Immature natural killer cell (primary cell): Measurements from ENCODE around the gene REG1B. TPM values are rescaled to one million over a fixed set of nuclear protein-coding genes. Genes with fewer than 3 reads are reported as not detected.

Source experiments
- DNase-seq, 3 donors: peaks; one replicate each; pipeline ENCODE4 v3.0.0; 2022; ENCODE audit warnings: mixed read lengths in 1 of 3
- H3K27ac Mint-ChIP-seq, 6 donors: one replicate each; pipeline ENCODE4 v1.8.0; 2020; ENCODE audit warnings: mixed read lengths in 6 of 6, mild to moderate bottlenecking in 5 of 6, inconsistent platforms in 4 of 6, moderate library complexity in 3 of 6
- H3K27me3 Mint-ChIP-seq, 3 donors: one replicate each; pipeline ENCODE4 v1.8.0; 2020 to 2021; ENCODE audit warnings: low read depth in 3 of 3, mild to moderate bottlenecking in 3 of 3, mixed read lengths in 3 of 3, moderate library complexity in 3 of 3, inconsistent platforms in 1 of 3
- H3K36me3 Mint-ChIP-seq, 3 donors: one replicate each; pipeline ENCODE4 v1.8.0; 2020; ENCODE audit warnings: mixed read lengths in 3 of 3, inconsistent platforms in 2 of 3, mild to moderate bottlenecking in 2 of 3
- H3K4me1 Mint-ChIP-seq, 2 donors: one replicate each; pipeline ENCODE4 v1.8.0; 2020; ENCODE audit warnings: inconsistent platforms in 2 of 2, mild to moderate bottlenecking in 2 of 2, mixed read lengths in 2 of 2, moderate library complexity in 1 of 2
- H3K4me3 Mint-ChIP-seq, 5 donors: one replicate each; pipeline ENCODE4 v1.8.0; 2020; ENCODE audit warnings: mild to moderate bottlenecking in 5 of 5, mixed read lengths in 5 of 5, inconsistent platforms in 3 of 5, moderate library complexity in 3 of 5
- H3K9me3 Mint-ChIP-seq, 6 donors: one replicate each; pipeline ENCODE4 v1.8.0; 2020; ENCODE audit warnings: mild to moderate bottlenecking in 6 of 6, mixed read lengths in 6 of 6, inconsistent platforms in 4 of 6, moderate library complexity in 3 of 6
- polyA plus RNA-seq, 3 donors: library from polyadenylated mRNA; unstranded; fragments of 300-500 nt; fragmentation: Illumina TruSeq; gene quantifications; one replicate each; pipeline ENCODE4 v1.2.3, GENCODE V29; 2021

Gene REG1B
- polyA plus RNA-seq: not detected

GRCh38 chr2:79087785-79088364, at the start of gene REG1B:
TSS of gene REG1B (minus strand) at chr2:79087993. CDS start at chr2:79087612, 381 bp downstream.
- Mint-ChIP-seq H3K27ac (no peak within 1 kb of the TSS), H3K4me3 (no peak within 1 kb of the TSS), H3K9me3 (peaks cover 5 to 42% (median 11%) of the 10 kb centered on the region in 6 donors)

GRCh38 chr2:79131687-79132086, 43.9 kb upstream of the REG1B start:
- Mint-ChIP-seq H3K4me3 (no peak overlapping the region), H3K27me3 (no peaks in the 10 kb centered on the region), H3K9me3 (peaks cover 2 to 47% (median 14%) of the 10 kb centered on the region in 6 donors), H3K36me3 (no peaks in the 10 kb centered on the region), H3K4me1 (no peaks in the 10 kb centered on the region), H3K27ac (no peak overlapping the region)
- no peak for DNase-seq

More at GRCh38 chr2:79087785-79088364, at the start of gene REG1B:
- H3K4me1 Mint-ChIP-seq: no peaks in the 10 kb centered on the region
- H3K27me3 Mint-ChIP-seq: no peaks in the 10 kb centered on the region
- DNase-seq: no peak
- no peaks in the 10 kb centered on the region for H3K36me3 Mint-ChIP-seq

- H3K9me3 Mint-ChIP-seq: peaks cover 5 to 39% (median 8%) of the 10 kb centered on the region in 6 donors
- no peak for DNase-seq
- H3K4me1 Mint-ChIP-seq: no peaks in the 10 kb centered on the region
- no peak overlapping the region for H3K27ac Mint-ChIP-seq
- no peaks in the 10 kb centered on the region for H3K36me3 Mint-ChIP-seq
- H3K4me3 Mint-ChIP-seq: no peak overlapping the region
- H3K27me3 Mint-ChIP-seq: peaks cover 0 to 3% (median 0%) of the 10 kb centered on the region in 3 donors
Measured at GRCh38 chr2:79129804-79130203, 42.0 kb upstream of the REG1B start.

GRCh38 chr2:79129260-79129659, 41.5 kb upstream of the REG1B start:
- DNase-seq: no peak
- no peak overlapping the region for H3K27ac Mint-ChIP-seq
- peaks cover 5 to 42% (median 7%) of the 10 kb centered on the region in 6 donors for H3K9me3 Mint-ChIP-seq
- H3K4me1 Mint-ChIP-seq: no peaks in the 10 kb centered on the region
- no peak overlapping the region for H3K4me3 Mint-ChIP-seq
- H3K27me3 Mint-ChIP-seq: peaks cover 0 to 3% (median 0%) of the 10 kb centered on the region in 3 donors
- H3K36me3 Mint-ChIP-seq: no peaks in the 10 kb centered on the region

GRCh38 chr2:79128406-79128805, 40.6 kb upstream of the REG1B start:
- no peaks in the 10 kb centered on the region for H3K36me3 Mint-ChIP-seq
- DNase-seq: no peak
- H3K4me3 Mint-ChIP-seq: no peak overlapping the region
- H3K9me3 Mint-ChIP-seq: peaks cover 2 to 37% (median 7%) of the 10 kb centered on the region in 6 donors
- no peak overlapping the region for H3K27ac Mint-ChIP-seq
- H3K4me1 Mint-ChIP-seq: no peaks in the 10 kb centered on the region
- peaks cover 0 to 3% (median 0%) of the 10 kb centered on the region in 3 donors for H3K27me3 Mint-ChIP-seq

GRCh38 chr2:79125721-79125985, 37.9 kb upstream of the REG1B start:
- H3K27me3 Mint-ChIP-seq: peaks cover 0 to 3% (median 0%) of the 10 kb centered on the region in 3 donors
- no peak overlapping the region for H3K27ac Mint-ChIP-seq
- peaks cover 7 to 35% (median 14%) of the 10 kb centered on the region in 6 donors for H3K9me3 Mint-ChIP-seq
- H3K4me3 Mint-ChIP-seq: no peak overlapping the region
- DNase-seq: no peak
- no peaks in the 10 kb centered on the region for H3K4me1 Mint-ChIP-seq
- no peaks in the 10 kb centered on the region for H3K36me3 Mint-ChIP-seq

- Mint-ChIP-seq H3K27ac (no peak overlapping the region), H3K4me3 (no peak overlapping the region), H3K27me3 (peaks cover 0 to 3% (median 0%) of the 10 kb centered on the region in 3 donors), H3K36me3 (no peaks in the 10 kb centered on the region), H3K4me1 (no peaks in the 10 kb centered on the region), H3K9me3 (peaks cover 7 to 41% (median 14%) of the 10 kb centered on the region in 6 donors)
- DNase-seq: no peak
Measured at GRCh38 chr2:79124907-79125720, 37.3 kb upstream of the REG1B start.

GRCh38 chr2:79122676-79123075, 34.9 kb upstream of the REG1B start:
- H3K4me1 Mint-ChIP-seq: no peaks in the 10 kb centered on the region
- H3K27ac Mint-ChIP-seq: no peak overlapping the region
- DNase-seq: no peak
- H3K9me3 Mint-ChIP-seq: peaks cover 9 to 46% (median 14%) of the 10 kb centered on the region in 6 donors
- H3K27me3 Mint-ChIP-seq: peaks cover 0 to 3% (median 0%) of the 10 kb centered on the region in 3 donors
- no peak overlapping the region for H3K4me3 Mint-ChIP-seq
- no peaks in the 10 kb centered on the region for H3K36me3 Mint-ChIP-seq

GRCh38 chr2:79120194-79120713, 32.5 kb upstream of the REG1B start, which contains the start of gene REG1A:
TSS of gene REG1A (plus strand) at chr2:79120488. CDS start at chr2:79120862, 374 bp downstream.
- DNase-seq: no peak
- Mint-ChIP-seq H3K27ac (no peak within 1 kb of the TSS), H3K36me3 (no peaks in the 10 kb centered on the region), H3K9me3 (peaks cover 9 to 56% (median 15%) of the 10 kb centered on the region in 6 donors), H3K4me3 (no peak within 1 kb of the TSS), H3K4me1 (no peaks in the 10 kb centered on the region), H3K27me3 (peaks cover 0 to under 1% (median 0%) of the 10 kb centered on the region in 3 donors)

- no peak for DNase-seq
- H3K27ac Mint-ChIP-seq: no peak overlapping the region
- no peaks in the 10 kb centered on the region for H3K36me3 Mint-ChIP-seq
- H3K9me3 Mint-ChIP-seq: peaks cover 9 to 60% (median 14%) of the 10 kb centered on the region in 6 donors
- no peak overlapping the region for H3K4me3 Mint-ChIP-seq
- no peaks in the 10 kb centered on the region for H3K4me1 Mint-ChIP-seq
- H3K27me3 Mint-ChIP-seq: peaks cover 0 to 6% (median 1%) of the 10 kb centered on the region in 3 donors
Measured at GRCh38 chr2:79116997-79117928, 29.5 kb upstream of the REG1B start.

GRCh38 chr2:79114797-79115494, 27.2 kb upstream of the REG1B start:
- Mint-ChIP-seq H3K9me3 (peaks cover 7 to 52% (median 12%) of the 10 kb centered on the region in 6 donors), H3K27ac (no peak overlapping the region), H3K4me3 (no peak overlapping the region), H3K27me3 (peaks cover 0 to 6% (median 1%) of the 10 kb centered on the region in 3 donors), H3K36me3 (no peaks in the 10 kb centered on the region), H3K4me1 (no peaks in the 10 kb centered on the region)
- no peak for DNase-seq

GRCh38 chr2:79112269-79112668, 24.5 kb upstream of the REG1B start:
- Mint-ChIP-seq H3K27ac (no peak overlapping the region), H3K4me1 (no peaks in the 10 kb centered on the region), H3K27me3 (peaks cover 0 to 6% (median 1%) of the 10 kb centered on the region in 3 donors), H3K4me3 (no peak overlapping the region), H3K9me3 (peaks cover 6 to 43% (median 11%) of the 10 kb centered on the region in 6 donors), H3K36me3 (no peaks in the 10 kb centered on the region)
- DNase-seq: no peak

GRCh38 chr2:79105259-79105658, 17.5 kb upstream of the REG1B start:
- no peak for DNase-seq
- no peaks in the 10 kb centered on the region for H3K4me1 Mint-ChIP-seq
- no peak overlapping the region for H3K4me3 Mint-ChIP-seq
- no peaks in the 10 kb centered on the region for H3K36me3 Mint-ChIP-seq
- H3K27me3 Mint-ChIP-seq: no peaks in the 10 kb centered on the region
- no peak overlapping the region for H3K27ac Mint-ChIP-seq
- peaks cover 8 to 26% (median 16%) of the 10 kb centered on the region in 6 donors for H3K9me3 Mint-ChIP-seq
